OCI-LY3 (cell line): ENCODE measurements around the gene PACSIN2.

Source experiments
- EZH2phosphoT487 ChIP-seq: fragments of 200-600 bp; shearing (Covaris generic); IDR thresholded peaks from 2 replicates; pipeline ENCODE4 v1.6.1; 2018; ENCODE audit warnings: antibody characterized with exemption, mixed run types, low read depth
- TF ChIP-seq, protein P1 (sequence below): fragments of 200-600, 300-600 bp; sonication (generic); IDR thresholded peaks from 2 replicates; pipeline ENCODE4 v1.5.1; 2014; ENCODE audit warnings: antibody characterized with exemption, low read length, low read depth

DNA sequence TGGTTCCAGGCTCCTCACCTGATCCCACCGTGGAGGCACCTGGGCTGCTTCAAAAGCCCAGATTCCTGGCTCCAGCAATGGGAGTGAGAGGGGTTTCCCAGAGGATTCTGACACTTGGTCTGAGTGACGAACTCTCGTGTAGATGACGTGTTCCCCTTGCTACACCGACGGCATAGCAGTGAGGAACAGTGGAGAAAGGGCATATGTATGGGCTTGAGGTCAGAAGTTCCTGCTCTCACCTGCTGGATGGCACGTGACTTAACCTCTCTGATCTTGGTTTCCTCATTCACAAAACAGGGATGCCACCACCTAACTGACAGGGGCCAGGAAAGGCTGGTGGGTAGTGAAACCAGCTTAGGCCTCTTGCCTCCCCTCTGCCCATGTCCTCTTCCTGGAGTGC, 127.8 kb downstream of the PACSIN2 start:
- TF ChIP-seq, protein P1, sequence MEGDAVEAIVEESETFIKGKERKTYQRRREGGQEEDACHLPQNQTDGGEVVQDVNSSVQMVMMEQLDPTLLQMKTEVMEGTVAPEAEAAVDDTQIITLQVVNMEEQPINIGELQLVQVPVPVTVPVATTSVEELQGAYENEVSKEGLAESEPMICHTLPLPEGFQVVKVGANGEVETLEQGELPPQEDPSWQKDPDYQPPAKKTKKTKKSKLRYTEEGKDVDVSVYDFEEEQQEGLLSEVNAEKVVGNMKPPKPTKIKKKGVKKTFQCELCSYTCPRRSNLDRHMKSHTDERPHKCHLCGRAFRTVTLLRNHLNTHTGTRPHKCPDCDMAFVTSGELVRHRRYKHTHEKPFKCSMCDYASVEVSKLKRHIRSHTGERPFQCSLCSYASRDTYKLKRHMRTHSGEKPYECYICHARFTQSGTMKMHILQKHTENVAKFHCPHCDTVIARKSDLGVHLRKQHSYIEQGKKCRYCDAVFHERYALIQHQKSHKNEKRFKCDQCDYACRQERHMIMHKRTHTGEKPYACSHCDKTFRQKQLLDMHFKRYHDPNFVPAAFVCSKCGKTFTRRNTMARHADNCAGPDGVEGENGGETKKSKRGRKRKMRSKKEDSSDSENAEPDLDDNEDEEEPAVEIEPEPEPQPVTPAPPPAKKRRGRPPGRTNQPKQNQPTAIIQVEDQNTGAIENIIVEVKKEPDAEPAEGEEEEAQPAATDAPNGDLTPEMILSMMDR: no peak
- no peak for TF ChIP-seq EZH2phosphoT487
